Stimulated activated naive CD4-positive, alpha-beta T cell treated with Interleukin-2 at 50 U/mL for 16 hours (primary cell): ENCODE results near the gene DNAH5.
"Not testable (repeated sequence)": the region's sequence is repeated elsewhere in the genome, so short reads cannot be mapped to it uniquely, and the experiment has no call there.

Experiments used
- DNase-seq: peaks from one replicate; lab custom pipeline; 2025; lab: John Stamatoyannopoulos, UW

Gene DNAH5, protein sequence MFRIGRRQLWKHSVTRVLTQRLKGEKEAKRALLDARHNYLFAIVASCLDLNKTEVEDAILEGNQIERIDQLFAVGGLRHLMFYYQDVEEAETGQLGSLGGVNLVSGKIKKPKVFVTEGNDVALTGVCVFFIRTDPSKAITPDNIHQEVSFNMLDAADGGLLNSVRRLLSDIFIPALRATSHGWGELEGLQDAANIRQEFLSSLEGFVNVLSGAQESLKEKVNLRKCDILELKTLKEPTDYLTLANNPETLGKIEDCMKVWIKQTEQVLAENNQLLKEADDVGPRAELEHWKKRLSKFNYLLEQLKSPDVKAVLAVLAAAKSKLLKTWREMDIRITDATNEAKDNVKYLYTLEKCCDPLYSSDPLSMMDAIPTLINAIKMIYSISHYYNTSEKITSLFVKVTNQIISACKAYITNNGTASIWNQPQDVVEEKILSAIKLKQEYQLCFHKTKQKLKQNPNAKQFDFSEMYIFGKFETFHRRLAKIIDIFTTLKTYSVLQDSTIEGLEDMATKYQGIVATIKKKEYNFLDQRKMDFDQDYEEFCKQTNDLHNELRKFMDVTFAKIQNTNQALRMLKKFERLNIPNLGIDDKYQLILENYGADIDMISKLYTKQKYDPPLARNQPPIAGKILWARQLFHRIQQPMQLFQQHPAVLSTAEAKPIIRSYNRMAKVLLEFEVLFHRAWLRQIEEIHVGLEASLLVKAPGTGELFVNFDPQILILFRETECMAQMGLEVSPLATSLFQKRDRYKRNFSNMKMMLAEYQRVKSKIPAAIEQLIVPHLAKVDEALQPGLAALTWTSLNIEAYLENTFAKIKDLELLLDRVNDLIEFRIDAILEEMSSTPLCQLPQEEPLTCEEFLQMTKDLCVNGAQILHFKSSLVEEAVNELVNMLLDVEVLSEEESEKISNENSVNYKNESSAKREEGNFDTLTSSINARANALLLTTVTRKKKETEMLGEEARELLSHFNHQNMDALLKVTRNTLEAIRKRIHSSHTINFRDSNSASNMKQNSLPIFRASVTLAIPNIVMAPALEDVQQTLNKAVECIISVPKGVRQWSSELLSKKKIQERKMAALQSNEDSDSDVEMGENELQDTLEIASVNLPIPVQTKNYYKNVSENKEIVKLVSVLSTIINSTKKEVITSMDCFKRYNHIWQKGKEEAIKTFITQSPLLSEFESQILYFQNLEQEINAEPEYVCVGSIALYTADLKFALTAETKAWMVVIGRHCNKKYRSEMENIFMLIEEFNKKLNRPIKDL (N-terminal part only)

DNA sequence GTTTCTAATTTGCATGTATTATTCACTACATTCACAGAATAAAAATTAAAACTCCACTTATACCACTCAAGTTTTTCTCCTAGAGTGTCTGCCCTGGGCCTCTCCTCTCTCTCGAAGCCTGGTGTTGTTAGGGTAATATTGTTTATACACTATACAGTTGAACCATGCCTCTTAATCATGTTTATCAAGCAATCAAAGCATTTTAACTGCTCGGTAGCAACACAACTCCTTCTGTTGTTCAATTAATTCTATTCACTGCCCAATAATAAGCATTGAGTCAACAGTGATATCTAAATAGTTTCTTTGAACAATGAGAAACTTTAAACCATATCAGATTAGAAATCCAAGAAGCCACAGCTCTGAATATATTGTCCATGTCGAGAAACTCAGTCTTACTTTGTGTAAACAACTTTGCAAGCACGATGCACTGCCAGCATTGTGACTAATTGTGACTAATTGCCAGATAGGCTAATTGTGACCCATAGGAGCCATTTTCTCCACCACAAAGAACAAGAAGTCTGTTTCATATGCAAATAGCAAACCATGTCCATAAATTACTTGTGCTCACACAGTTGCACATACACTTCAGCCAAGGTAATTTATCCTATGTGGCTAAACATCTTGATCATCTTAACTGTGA lies at the start of gene DNAH5:
TSS of gene DNAH5 (minus strand) at position 129 of the 640 bp plus-strand sequence. CDS start 250 bp downstream, outside the sequence.
- no peak for DNase-seq

DNA sequence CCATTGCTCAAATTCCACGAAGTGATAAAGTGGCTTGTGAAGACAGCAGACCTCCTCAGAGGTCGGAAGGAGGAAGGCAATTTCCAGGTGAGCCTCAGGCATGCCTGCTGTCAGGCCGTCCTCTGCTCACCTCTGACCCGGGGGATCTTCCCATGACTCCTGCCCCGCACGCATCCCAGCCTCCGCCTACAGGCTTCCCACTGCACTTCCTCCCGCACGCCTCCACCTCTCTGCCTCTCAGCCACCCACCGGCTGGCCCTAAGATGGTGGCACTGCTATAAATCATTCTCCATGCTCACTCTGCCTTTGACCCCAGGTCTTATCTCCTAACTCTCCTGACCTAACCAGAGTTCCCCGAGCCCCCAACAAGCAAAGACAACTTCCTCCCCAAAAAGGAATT lies 49.4 kb upstream of the DNAH5 start:
- DNase-seq, result no peak

DNA sequence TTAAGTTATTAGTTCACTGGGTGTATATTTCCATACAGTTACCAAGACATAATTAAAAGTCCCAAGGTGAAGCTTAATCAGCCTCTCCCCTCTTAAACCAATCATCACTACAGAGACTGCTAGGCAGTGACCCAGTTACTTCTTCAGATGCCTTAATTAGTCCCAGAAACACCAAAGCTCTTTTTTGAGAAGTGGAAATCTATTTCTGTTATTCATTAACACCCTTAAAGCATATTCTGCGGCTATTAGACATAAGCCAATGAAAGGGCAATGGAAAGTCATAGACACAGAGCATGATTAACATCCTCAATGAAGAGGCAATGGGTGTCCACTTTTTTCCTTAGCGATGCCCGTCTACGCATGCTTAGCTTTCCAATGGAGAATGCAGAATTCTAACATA lies 48.3 kb upstream of the DNAH5 start:
- no peak for DNase-seq

DNA sequence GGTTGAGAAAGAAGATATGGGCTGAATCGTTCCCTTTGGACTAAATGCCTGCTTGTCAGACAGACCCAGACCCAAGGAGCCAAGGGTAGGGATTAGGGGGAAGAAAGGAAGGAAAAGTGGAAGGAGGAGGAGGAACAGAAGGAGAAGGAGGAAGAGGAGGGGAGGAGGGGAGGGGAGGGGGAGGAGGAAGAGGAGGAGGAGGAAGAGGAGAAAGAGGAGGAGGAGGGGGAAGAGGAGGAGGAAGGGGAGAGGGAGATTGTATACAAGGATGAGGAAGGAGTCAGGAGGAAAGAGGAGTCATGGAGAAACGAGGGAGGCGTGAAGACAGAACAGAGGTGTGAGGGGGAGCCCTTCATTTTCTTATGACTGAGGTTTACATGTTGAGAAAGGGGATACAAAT lies 46.9 kb upstream of the DNAH5 start:
- DNase-seq, result no peak

DNA sequence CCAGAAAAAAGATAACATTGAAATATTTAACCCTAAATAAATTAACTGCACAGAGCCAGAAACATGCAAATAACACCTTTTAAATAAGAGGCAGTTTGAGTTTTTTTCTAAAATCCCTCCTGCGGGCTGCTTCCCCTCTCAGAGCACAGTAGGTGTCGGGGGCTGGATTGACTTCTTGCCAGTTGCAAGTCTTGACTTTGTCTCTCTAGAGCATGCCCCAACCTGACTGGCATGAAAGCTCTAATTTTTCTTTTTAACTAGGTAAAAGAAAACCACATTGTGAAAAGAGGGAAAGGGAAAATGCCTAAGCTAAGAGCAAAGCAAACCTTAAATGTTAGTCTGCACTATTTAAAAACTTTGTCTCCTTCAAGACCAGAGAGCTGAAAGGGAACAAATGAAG lies 46.4 kb upstream of the DNAH5 start:
- DNase-seq, result no peak

DNA sequence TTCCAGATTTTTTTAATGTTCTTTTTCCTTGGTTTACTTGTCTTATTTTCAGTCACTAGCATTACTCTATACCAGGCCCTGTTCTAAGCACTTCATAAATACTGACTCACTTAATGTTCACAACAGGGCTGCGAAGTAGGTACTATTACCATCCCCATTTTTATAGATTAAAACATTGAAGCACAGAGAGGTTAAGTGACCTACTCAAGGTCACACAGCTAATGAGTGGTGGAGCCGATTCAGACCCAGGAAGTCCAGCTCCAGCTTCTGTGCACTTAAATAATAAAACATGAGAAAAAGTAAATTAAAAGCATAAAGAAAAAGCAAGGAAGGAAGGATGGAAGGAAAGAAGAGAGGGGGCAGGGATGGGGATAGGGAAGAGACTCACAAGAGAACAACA lies 45.3 kb upstream of the DNAH5 start:
- DNase-seq, result no peak

DNA sequence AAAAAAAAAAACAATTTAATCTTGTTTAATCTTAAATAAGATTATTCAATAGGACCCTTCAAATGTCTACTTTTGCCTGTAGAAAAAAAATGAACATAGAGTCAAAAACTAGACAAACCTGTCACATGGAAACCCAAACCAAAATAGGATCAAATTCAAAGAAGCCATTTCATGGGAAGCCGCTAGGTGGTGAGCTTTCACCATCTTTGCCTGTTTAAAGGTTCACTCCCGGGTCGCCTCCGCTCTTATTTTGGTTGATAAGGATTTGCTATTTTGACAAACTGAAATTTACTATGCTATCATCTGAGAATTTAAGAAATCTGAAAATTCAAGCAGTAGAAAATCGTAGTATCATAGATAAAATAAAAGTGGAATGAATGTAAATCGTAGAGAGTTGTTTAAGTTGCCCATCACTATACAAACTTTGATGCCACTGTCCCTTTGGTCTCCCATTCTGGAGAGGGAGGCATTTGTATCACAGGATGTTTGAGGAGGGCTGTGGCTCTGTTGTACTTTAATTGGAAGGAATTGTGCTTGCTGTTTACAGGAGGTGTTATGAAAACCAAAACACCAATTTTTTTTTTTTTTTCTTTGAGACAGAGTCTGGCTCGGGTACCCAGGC lies 43.5 kb upstream of the DNAH5 start:
- no peak for DNase-seq

DNA sequence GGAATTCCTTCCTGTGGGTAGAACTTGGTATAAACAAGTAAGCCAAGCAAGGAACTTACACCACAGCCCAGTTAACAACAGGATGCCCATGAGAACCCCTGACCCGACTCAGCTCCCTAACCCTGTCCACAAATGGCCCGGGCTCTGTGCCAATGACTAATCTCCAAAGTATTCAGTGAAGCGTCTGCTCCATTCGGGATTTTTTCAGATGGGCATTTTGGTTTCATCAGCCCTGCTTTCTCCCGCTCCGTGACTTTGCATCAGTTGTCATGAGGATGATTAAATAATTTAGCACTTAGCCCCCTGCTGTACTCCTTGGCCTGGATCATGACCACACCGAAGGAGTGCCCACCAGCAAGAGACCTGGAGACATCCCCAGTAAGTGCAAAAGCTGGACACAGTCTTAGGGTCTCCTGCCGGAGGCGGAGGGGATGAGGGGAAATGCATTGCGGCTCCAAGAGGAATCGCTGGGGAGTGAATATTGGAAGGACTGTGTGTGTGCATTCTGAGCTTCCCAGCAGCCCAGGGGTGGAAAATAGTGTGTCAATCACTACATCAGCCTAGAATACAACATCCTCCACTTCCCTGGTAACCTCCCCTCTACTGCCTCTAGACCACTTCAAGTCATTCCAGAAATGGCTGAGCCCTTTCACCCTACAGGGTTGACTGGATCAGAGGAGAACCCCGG lies 41.4 kb upstream of the DNAH5 start:
- no peak for DNase-seq

DNA sequence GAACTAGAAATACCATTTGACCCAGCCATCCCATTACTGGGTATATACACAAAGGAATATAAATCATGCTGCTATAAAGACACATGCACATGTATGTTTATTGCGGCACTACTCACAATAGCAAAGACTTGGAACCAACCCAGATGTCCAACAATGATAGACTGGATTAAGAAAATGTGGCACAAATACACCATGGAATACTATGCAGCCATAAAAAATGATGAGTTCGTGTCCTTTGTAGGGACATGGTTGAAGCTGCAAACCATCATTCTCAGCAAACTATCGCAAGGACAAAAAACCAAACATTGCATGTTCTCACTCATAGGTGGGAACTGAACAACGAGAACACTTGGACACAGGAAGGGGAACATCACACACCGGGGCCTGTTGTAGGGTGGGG lies 40.4 kb upstream of the DNAH5 start:
- DNase-seq, result not testable (repeated sequence)

DNA sequence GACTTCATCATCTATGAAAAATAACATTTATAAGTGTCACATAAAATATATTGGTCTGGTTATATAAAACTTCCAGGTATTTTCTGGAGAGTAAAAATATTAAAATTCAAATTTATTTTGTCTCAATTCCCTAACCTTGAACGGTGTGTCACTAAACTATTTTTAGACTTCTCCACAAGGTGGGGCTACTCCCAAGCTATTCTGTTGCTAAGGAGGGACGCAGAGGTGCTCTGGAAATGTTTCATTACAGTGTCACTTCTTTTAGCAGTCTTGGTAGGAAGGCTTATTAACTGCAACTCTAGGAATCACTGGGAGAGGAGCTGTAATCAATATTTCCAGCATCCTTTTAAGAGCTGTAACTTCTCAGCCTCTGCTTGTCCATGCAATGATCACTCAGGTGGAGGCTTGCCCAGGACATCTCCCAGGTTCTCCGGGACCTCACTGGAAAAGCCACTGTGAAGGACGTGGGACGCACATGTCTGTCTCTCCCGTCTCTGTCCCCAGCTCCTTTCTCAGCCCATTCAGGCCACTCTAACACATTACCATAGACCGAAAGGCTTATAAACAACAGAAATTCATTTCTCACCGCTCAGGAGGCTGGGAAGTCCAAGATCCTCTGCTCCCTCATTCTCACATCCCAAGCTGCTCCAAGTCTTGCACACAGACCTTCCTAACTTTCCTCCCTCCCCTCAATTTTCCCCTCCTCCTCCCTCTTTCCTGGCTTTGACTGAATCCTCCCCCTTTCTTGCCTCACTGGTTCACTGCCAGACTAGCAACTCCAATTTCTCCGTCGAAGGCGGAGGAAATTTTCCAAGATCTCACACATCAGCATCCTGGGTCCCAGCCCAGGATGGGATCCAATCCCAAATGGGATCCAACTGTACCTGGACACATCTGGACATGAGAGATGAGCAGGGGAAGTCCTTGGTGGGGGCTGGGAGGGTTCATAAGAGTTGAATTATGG lies 32.7 kb upstream of the DNAH5 start:
- no peak for DNase-seq

DNA sequence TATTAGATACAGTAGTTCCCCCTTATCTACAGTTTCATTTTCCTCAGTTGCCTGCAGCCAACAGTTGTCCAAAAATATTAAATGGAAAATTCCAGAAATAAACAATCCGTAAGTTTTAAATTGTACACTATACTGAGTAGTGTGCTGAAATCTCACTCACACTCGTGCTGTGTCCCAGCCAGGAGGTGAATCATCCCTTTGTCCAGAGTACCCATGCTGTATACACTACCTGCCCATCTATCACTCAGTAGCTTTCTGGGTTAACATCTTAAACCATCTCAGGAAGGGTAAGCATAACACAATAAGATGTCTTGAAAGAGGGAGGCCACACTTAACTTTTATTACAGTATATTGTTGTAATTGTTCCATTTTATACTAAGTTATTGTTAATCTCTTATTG lies 31.7 kb upstream of the DNAH5 start:
- no peak for DNase-seq

DNA sequence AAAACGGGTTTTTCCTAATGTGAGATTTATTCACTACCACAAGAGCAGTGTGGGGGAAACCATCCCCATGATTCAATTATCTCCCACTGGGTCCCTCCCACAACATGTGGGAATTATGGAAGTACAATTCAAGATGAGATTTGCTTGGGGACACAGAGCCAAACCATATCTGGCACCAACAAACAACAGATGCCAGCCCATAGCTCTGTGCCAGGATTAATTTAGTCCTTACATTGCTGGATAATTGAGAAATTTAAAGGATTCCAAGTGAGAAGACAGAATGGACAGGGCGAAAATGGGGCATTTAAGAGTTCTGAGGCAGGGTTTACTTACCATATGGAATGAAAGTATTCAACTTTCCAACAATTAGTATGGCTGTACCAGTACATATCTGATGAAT lies 30.8 kb upstream of the DNAH5 start:
- no peak for DNase-seq

DNA sequence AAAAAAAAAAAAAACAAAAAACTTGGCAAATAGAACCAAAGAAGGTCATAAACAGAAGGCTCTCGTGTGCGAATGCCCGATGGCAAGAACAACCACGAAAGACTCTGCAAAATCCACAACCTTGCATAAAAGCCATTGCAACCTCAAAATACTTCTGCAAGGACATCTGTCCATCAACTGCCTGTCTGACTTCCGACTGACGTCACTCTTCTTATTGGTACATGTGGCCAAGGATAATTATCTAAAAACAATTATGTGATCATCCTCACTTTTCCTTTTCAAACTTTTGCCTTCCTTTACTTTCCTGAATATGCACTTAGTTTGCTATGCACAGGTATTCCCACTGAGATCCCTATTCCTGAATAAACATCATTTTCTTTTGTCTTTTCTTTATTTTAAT lies 29.2 kb upstream of the DNAH5 start:
- no peak for DNase-seq

DNA sequence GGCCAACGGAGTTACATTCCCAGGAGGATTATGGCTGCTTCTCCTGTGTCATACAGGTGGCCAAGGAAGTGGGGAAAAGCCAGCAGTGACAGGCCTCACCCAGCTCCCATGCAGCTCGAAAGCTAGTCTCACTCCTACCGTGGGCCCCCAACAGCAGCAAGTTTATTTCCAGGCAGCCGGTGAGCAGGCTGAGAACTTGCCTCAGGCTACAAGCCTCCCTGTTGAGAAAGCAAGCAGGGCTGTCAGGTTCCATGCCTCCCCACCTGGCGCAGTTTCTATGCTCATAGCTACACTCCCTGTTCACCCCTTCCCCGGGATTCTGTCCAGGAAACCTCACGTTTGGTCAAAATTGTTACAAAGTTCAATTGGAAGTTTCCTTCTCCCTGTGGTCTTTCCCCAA lies 27.5 kb upstream of the DNAH5 start:
- no peak for DNase-seq

DNA sequence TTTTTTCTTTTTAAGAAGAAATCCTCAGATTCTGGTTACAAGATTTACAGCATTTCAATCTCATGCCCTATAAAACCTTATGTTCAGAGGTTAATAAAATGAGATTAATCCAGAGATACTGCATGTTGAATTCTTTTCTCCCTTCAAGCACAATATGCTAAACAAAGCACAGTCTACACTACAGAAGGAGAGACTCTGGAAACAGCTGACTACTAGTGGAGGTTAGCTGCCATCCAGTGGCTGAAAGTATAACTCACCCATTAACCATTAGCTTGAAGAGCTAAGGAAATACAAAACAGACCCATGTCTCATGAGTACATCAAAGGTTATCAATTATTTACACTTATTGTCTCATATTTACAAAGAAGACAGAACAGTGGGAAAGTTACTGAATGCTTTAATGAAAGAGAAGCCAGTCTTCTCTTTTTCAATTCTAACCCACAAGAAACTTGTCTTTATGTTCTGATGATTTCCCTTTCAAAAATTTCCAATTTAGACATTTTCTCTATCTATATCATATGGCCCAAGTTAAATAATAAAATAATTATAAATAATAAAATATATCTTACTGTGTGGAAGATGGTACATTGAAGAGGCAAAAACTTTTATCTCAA lies 12.7 kb upstream of the DNAH5 start:
- DNase-seq, result no peak

DNA sequence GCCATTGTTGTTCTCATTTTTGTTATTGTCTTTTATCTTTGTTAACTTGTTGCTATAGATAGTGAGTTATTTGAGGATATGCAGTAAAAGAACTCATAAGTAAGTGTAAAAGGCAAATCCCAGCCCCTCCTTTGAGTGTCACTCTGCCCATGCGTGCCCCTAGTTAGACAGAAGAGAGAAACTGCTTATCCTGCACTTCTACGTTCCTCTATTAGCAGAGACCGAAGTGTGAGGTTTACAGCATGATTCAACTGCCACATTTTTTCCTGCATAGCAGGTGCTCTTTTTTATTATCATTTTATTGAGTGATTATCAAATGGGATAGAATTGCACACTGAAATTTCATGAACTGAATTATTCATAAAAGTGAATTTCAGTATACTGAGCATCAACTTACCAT lies 12.0 kb upstream of the DNAH5 start:
- DNase-seq, result no peak

DNA sequence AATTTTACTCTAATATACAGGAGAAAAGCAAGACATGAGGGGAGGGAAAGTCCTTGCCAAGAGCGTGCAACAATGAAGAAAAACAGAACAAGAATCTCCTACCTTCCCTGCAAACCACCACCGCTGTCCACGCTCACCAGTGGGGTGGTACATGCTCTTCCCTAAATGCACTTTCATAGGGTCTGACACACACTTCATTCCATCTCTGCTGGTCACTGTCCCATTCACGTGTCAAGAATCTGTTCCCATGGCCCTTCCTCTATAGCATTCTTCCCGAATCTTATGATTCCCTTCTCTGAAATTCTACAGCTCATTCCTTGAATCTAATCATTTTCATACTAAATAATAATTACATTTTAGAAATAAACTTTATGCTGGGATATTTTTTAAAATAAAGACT lies 11.4 kb upstream of the DNAH5 start:
- no peak for DNase-seq

DNA sequence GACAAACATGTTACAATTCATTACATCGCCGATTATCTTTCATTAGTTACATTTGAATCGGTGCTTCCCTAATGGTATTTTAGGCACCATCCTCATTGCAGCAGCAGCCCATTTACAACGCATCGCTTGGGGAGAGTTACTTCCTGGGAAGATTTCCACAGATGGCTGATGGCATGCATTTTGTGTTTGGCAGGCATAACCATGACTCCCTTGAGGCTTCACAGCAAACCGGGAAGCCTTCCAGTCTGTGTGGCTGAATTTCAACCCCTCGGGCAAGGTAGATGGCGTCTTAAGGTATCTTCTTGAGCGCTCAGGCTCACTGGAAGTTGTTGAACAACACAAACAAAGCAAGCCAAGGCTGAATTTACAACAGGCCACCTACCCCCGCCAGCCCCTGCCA lies 1.6 kb upstream of the DNAH5 start:
- no peak for DNase-seq

DNA sequence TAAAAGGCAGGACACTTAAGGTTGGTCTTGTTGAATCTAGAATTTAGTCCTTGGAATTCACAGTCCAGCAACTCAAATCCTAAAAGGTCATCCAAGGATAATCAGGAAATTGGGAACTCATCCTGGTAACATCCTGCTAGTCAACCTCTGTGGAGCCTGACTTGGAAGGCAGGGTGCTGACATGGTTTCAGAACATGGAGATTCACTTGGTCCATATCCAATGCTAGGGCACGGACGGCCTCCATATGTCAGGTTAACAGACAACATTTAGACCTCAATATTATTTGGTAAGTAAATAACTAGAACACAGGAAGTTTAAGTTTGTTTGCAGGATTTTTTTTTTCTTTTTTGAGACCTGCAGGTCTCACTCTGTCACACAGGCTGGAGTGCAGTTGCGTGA lies 783 bp upstream of the DNAH5 start:
- DNase-seq, result no peak
